K562 (cell line): ENCODE data around the gene UNC5B. TPM values are rescaled to one million over a fixed set of nuclear protein-coding genes. Genes with fewer than 3 reads are reported as not detected.

Experiments used
- ATAC-seq: fragments of 200-7000 bp; cut with Tn5 transposase; 3 replicates; pipeline ENCODE4 v1.9.1; 2020; ENCODE audit warnings: moderate library complexity
- BruUV-seq: library from RNA; stranded (reverse); fragments of 400-500 nt; replicated peaks from 2 replicates; lab custom pipeline; 2021; lab: Mats Ljungman, UMichigan
- CTCF ChIA-PET: fragments of 300-600 bp; formaldehyde crosslinking; extraction: SDS; loops from one replicate; lab custom pipeline; 2021; ENCODE audit warnings: low intra/inter-chr PET ratio; lab: Yijun Ruan, JAX
- POLR2A ChIA-PET: fragments of 300-600, 350-650 bp; sonication (Branson Sonifier 250); formaldehyde crosslinking; extraction: SDS; loops from one replicate; lab custom pipeline; 2021; ENCODE audit warnings: antibody characterized with exemption, inconsistent platforms; lab: Yijun Ruan, JAX
- DNase-seq, 4 experiments: peaks; one replicate each; pipeline versions ENCODE4 v3.0.0 to v3.0.0-alpha.2; 2011 to 2018; ENCODE audit warnings: low spot score in 3 of 4, mixed read lengths in 3 of 4; ENCODE audit errors: extremely low read depth in 1 of 4
- FAIRE-seq: peaks from 2 replicates; lab custom pipeline; 2011; peaks lifted over from hg19 to GRCh38; lab: Jason Lieb, UNC
- H2AFZ ChIP-seq: 2 replicates; pipeline ENCODE4 v1.6.0; 2011; ENCODE audit warnings: low read depth, low read length, control low read depth, inconsistent platforms
- H3K27ac ChIP-seq: fragments of 200-600 bp; 3 replicates; pipeline ENCODE4 v1.8.0; 2011; ENCODE audit warnings: low read depth, mild to moderate bottlenecking, control low read depth, inconsistent platforms, low read length, moderate library complexity, mixed read lengths; ENCODE audit errors: extremely low read depth
- H3K27me3 ChIP-seq, 2 experiments: fragments of 300-600 bp in 1 of 2; 2 replicates in 1 of 2; 3 replicates in 1 of 2; pipeline versions ENCODE4 v1.6.0 to v1.8.0; 2011; ENCODE audit warnings: inconsistent platforms in 2 of 2, low read length in 2 of 2, mild to moderate bottlenecking in 1 of 2, mixed read lengths in 1 of 2, moderate library complexity in 1 of 2; ENCODE audit not compliant: control insufficient read depth in 2 of 2, insufficient read depth in 2 of 2
- H3K36me3 ChIP-seq: fragments of 300-600 bp; 3 replicates; pipeline ENCODE4 v1.8.0; 2011; ENCODE audit warnings: mild to moderate bottlenecking, low read length, inconsistent platforms; ENCODE audit not compliant: control insufficient read depth, insufficient read depth
- H3K4me1 ChIP-seq, 2 experiments: fragments of 200-600 bp in 1 of 2; replicated peaks in 1 of 2; 2 replicates in 1 of 2; 3 replicates in 1 of 2; pipeline versions ENCODE4 v1.5.1 to v1.8.0; 2011; ENCODE audit warnings: inconsistent platforms in 2 of 2, low read length in 2 of 2, mild to moderate bottlenecking in 1 of 2, mixed read lengths in 1 of 2, moderate library complexity in 1 of 2; ENCODE audit not compliant: control insufficient read depth in 2 of 2, insufficient read depth in 2 of 2
- H3K4me2 ChIP-seq: 2 replicates; pipeline ENCODE4 v1.6.1; 2011; ENCODE audit warnings: low read length, control low read depth, inconsistent platforms, mixed read lengths; ENCODE audit not compliant: insufficient read depth
- H3K4me3 ChIP-seq: fragments of 200-600 bp; sonication (generic), shearing (Covaris generic); 2 replicates; pipeline ENCODE4 v1.5.1; 2016; ENCODE audit warnings: control low read depth, inconsistent platforms
- H3K79me2 ChIP-seq: fragments of 200-600 bp; 3 replicates; pipeline ENCODE4 v1.8.0; 2011; ENCODE audit warnings: low read length, inconsistent platforms; ENCODE audit not compliant: control insufficient read depth, insufficient read depth
- H3K9ac ChIP-seq, 2 experiments: 2 replicates each; pipeline versions ENCODE4 v1.6.0 to v1.6.1; 2011; ENCODE audit warnings: low read depth in 2 of 2, low read length in 2 of 2, control low read depth in 1 of 2, inconsistent platforms in 1 of 2, mild to moderate bottlenecking in 1 of 2, mixed read lengths in 1 of 2; ENCODE audit not compliant: insufficient read depth in 1 of 2
- H3K9me1 ChIP-seq: one replicate; pipeline ENCODE4 v1.6.0; 2011; ENCODE audit warnings: inconsistent platforms, mild to moderate bottlenecking, low read length, moderate library complexity; ENCODE audit not compliant: control insufficient read depth, insufficient read depth
- H3K9me3 ChIP-seq: replicated peaks from 2 replicates; pipeline ENCODE4 v1.5.1; 2011; ENCODE audit warnings: low read depth, low read length, inconsistent platforms; ENCODE audit not compliant: control insufficient read depth, insufficient read depth
- H4K20me1 ChIP-seq: replicated peaks from 2 replicates; pipeline ENCODE4 v1.6.1; 2011; ENCODE audit warnings: low read length, inconsistent platforms, mixed read lengths; ENCODE audit not compliant: control insufficient read depth, insufficient read depth
- ASH1L ChIP-seq: fragments of 450-650 bp; IDR thresholded peaks from 2 replicates; pipeline ENCODE4 v1.6.1; 2018; ENCODE audit warnings: borderline replicate concordance, mild to moderate bottlenecking, low read depth; ENCODE audit not compliant: partially characterized antibody
- BCOR ChIP-seq: fragments of 450-650 bp; IDR thresholded peaks from 2 replicates; pipeline ENCODE4 v1.6.1; 2016
- DMBX1 ChIP-seq: fragments of 250-450 bp; sonication (Bioruptor Pico); IDR thresholded peaks from 2 replicates; pipeline ENCODE4 v1.8.0; 2022; ENCODE audit warnings: inconsistent platforms, mild to moderate bottlenecking, moderate library complexity, borderline replicate concordance
- EHMT2 ChIP-seq: fragments of 450-650 bp; IDR thresholded peaks from 2 replicates; pipeline ENCODE4 v1.6.1; 2018; ENCODE audit warnings: antibody characterized with exemption
- FOXP4 ChIP-seq: sonication (generic); formaldehyde crosslinking; IDR thresholded peaks from 2 replicates; pipeline ENCODE4 v1.8.0; 2022; ENCODE audit warnings: mild to moderate bottlenecking, missing genetic modification reagents, borderline replicate concordance
- GABPB1 ChIP-seq: sonication (generic); formaldehyde crosslinking; IDR thresholded peaks from 2 replicates; pipeline ENCODE4 v1.8.0; 2022; ENCODE audit warnings: mild to moderate bottlenecking, missing genetic modification reagents
- HNRNPUL1 ChIP-seq: fragments of 200-400 bp; formaldehyde crosslinking; IDR thresholded peaks from 2 replicates; pipeline ENCODE4 v1.6.1; 2017; ENCODE audit warnings: low read length
- JUN ChIP-seq, 2 experiments: sonication (generic) in 1 of 2; formaldehyde crosslinking in 1 of 2; IDR thresholded peaks; 2 replicates each; pipeline versions ENCODE4 v1.6.1 to v1.8.0; 2012 to 2022; ENCODE audit warnings: borderline replicate concordance in 2 of 2, mild to moderate bottlenecking in 2 of 2, improper control_type of control experiment in 1 of 2, low read depth in 1 of 2, low read length in 1 of 2, missing genetic modification reagents in 1 of 2
- MCM3 ChIP-seq: fragments of 450-650 bp; IDR thresholded peaks from 2 replicates; pipeline ENCODE4 v1.6.1; 2016
- MCM5 ChIP-seq: fragments of 450-650 bp; IDR thresholded peaks from 2 replicates; pipeline ENCODE4 v1.6.1; 2016; ENCODE audit warnings: low read depth
- MTA2 ChIP-seq: fragments of 450-650 bp; IDR thresholded peaks from 2 replicates; pipeline ENCODE4 v1.6.1; 2016; ENCODE audit warnings: low read depth
- SMARCA4 ChIP-seq: fragments of 450-650 bp; IDR thresholded peaks from 2 replicates; pipeline ENCODE4 v1.6.1; 2016
- ZNF12 ChIP-seq: sonication (generic); formaldehyde crosslinking; IDR thresholded peaks from 2 replicates; pipeline ENCODE4 v1.4.0; 2020; ENCODE audit warnings: mild to moderate bottlenecking, missing genetic modification reagents
- ZNF696 ChIP-seq: fragments of 250-450 bp; sonication (Bioruptor Pico); conservative IDR thresholded peaks from 2 replicates; pipeline ENCODE4 v1.4.0; 2020; ENCODE audit warnings: mild to moderate bottlenecking, moderate library complexity
- WGBS: fragments of 100-300 bp; shearing (Covaris generic); methylation state at CpG from one replicate; pipeline ENCODE4 v1.1.6; 2016; ENCODE audit warnings: low coverage, mixed read lengths; ENCODE audit not compliant: insufficient coverage; ENCODE audit errors: missing lambda C conversion rate; 5-methylcytosine and 5-hydroxymethylcytosine counted together
- in situ Hi-C: fragments of 300-500 bp; cut with MboI; formaldehyde crosslinking; loops from 4 replicates; pipeline ENCODE4 v1.15.0; 2018; ENCODE audit warnings: inconsistent platforms, mixed read lengths
- intact Hi-C: fragments of 100-400 bp; cut with micrococcal nuclease; formaldehyde crosslinking; loops from 2 replicates; pipeline ENCODE4 v1.14.2; 2022
- polyA plus RNA-seq, 8 experiments: library from polyadenylated mRNA; depleted of rRNA in 4 of 8; stranded (reverse) in 5 of 8; unstranded in 3 of 8; fragments of >200 nt; fragmentation: Nextera tagmentation in 2 of 8; fragmentation: Illumina TruSeq in 1 of 8; extraction: Ambion mirVana in 2 of 8; extraction: Trizol in 1 of 8; gene quantifications; 2 replicates each; pipeline versions ENCODE4 v1.2.1 to v1.2.3, GENCODE V29; 2011 to 2014; ENCODE audit warnings: inconsistent platforms in 1 of 8, missing spikeins in 1 of 8
- total RNA-seq, 7 experiments: library from RNA; depleted of rRNA in 6 of 7; stranded (reverse); fragments of >200 nt in 6 of 7; fragmentation: Illumina TruSeq in 2 of 7; extraction: Trizol in 2 of 7; gene quantifications; 2 replicates each; pipeline versions ENCODE4 v1.2.1 to v1.2.3, GENCODE V29; 2011 to 2021; ENCODE audit warnings: low replicate concordance in 1 of 7

UNC5B gene
- total and polyA plus RNA-seq, 9 of the 15 experiments (the other 6 are each of a cell fraction or from before 2014, with no cell fraction given): 0.10 to 8.4 (median 2.1) TPM

GRCh38 chr10:71188201-71188600, 24.2 kb upstream of the UNC5B start:
- Histone ChIP-seq H3K4me1 (no peaks in the 10 kb centered on the region), H3K9me3 (no peaks in the 10 kb centered on the region), H3K27me3 (peaks cover 31 to 72% of the 10 kb centered on the region in 2 experiments), H2AFZ (no peak overlapping the region), H3K9me1 (no peaks in the 10 kb centered on the region), H4K20me1 (peaks cover 4% of the 10 kb centered on the region; the same call in 1 of the 2 replicates), H3K79me2 (no peaks in the 10 kb centered on the region), H3K4me3 (no peak overlapping the region), H3K4me2 (no peak overlapping the region), H3K27ac (no peak overlapping the region), H3K9ac (no peak overlapping the region), H3K36me3 (no peaks in the 10 kb centered on the region)
- intact Hi-C loops (no loop called here), in situ Hi-C loops (no loop called here)
- POLR2A ChIA-PET: interaction anchor here (1.0 kb wide), 1 partner anchor 35 kb away, joined by 3 read pairs; no protein-coding TSS in a partner anchor
- ATAC-seq (no peak), FAIRE-seq (no peak), DNase-seq (no peak)
- no TSS peak for BruUV-seq
- CTCF ChIA-PET: no interaction called here
- 0% methylated on average over 1 of the region's 1 CpG for WGBS
- TF ChIP-seq SMARCA4: no peak
- no peak for TF ChIP-seq ZNF12 (CRISPR knock-in tag)
- TF ChIP-seq MCM3: no peak
- TF ChIP-seq HNRNPUL1: no peak

- Histone ChIP-seq H3K9ac (no peak overlapping the region), H2AFZ (no peak overlapping the region), H3K27me3 (peaks cover 21 to 62% of the 10 kb centered on the region in 2 experiments), H3K4me1 (no peaks in the 10 kb centered on the region), H3K4me3 (no peak overlapping the region), H3K36me3 (no peaks in the 10 kb centered on the region), H4K20me1 (peaks cover 2% of the 10 kb centered on the region; the same call in 1 of the 2 replicates), H3K4me2 (no peak overlapping the region), H3K9me1 (no peaks in the 10 kb centered on the region), H3K27ac (no peak overlapping the region), H3K79me2 (no peaks in the 10 kb centered on the region), H3K9me3 (no peaks in the 10 kb centered on the region)
- no TSS peak for BruUV-seq
- ATAC-seq (no peak), FAIRE-seq (no peak), DNase-seq (no peak)
- intact Hi-C loops (no loop called here), in situ Hi-C loops (no loop called here)
- 0% methylated on average over 4 of the region's 4 CpGs for WGBS
- CTCF ChIA-PET: no interaction called here
- POLR2A ChIA-PET: interaction anchor here (0.7 to 1.1 kb wide), 2 partner anchors 16 to 285 kb away, joined by 3 read pairs; no protein-coding TSS in a partner anchor
- TF ChIP-seq DMBX1 (CRISPR knock-in tag): no peak
- TF ChIP-seq GABPB1 (CRISPR knock-in tag): no peak
- no peak for TF ChIP-seq ASH1L
- TF ChIP-seq EHMT2: no peak
- no peak for TF ChIP-seq MCM5
- TF ChIP-seq JUN (IDR thresholded peaks at IDR 0.05; ENCODE audit: borderline replicate concordance, low read depth, low read length): no peak
- no peak for TF ChIP-seq JUN (CRISPR knock-in tag; IDR thresholded peaks at IDR 0.05; ENCODE audit: borderline replicate concordance)
- TF ChIP-seq MTA2: no peak
- no peak for TF ChIP-seq FOXP4 (CRISPR knock-in tag)
- TF ChIP-seq BCOR: no peak
- no peak for TF ChIP-seq ZNF696 (CRISPR knock-in tag)
Measured at GRCh38 chr10:71191019-71191418, 21.4 kb upstream of the UNC5B start.
